PC-3 (cell line): ENCODE data around the gene NUP153. TPM values are rescaled to one million over a fixed set of nuclear protein-coding genes. Genes with fewer than 3 reads are reported as not detected.
"Not testable (repeated sequence)": the region's sequence is repeated elsewhere in the genome, so short reads cannot be mapped to it uniquely, and the experiment has no call there.

Experiments
- ATAC-seq: fragments of 200-7000 bp; cut with Tn5 transposase; 2 replicates; pipeline ENCODE4 v1.9.1; 2020; ENCODE audit warnings: mild to moderate bottlenecking, moderate library complexity
- BruUV-seq: library from RNA; stranded (reverse); fragments of 400-500 nt; replicated peaks from 2 replicates; lab custom pipeline; 2021; lab: Mats Ljungman, UMichigan
- CTCF ChIA-PET: fragments of 300-600 bp; sonication (Branson Sonifier 250); formaldehyde crosslinking; loops from one replicate; lab custom pipeline; 2022; ENCODE audit warnings: antibody characterized with exemption; lab: Charles Lee
- POLR2A ChIA-PET: fragments of 300-600 bp; sonication (Branson Sonifier 250); formaldehyde crosslinking; loops from one replicate; lab custom pipeline; 2022; ENCODE audit warnings: antibody characterized with exemption; ENCODE audit not compliant: unreplicated experiment; lab: Charles Lee
- DNase-seq: peaks from one replicate; pipeline ENCODE4 v3.0.0-alpha.2; 2015
- H2AFZ ChIP-seq: fragments of 300-600 bp; sonication (generic); 2 replicates; pipeline ENCODE4 v1.6.0; 2016; ENCODE audit warnings: antibody characterized with exemption, low read length
- H3F3A ChIP-seq: fragments of 300-600 bp; sonication (generic); one replicate; pipeline ENCODE4 v1.6.0; 2017; ENCODE audit warnings: antibody characterized with exemption, low read length, control low read depth, mild to moderate bottlenecking; ENCODE audit not compliant: unreplicated experiment
- H3K27ac ChIP-seq: fragments of 300-600 bp; sonication (generic); 2 replicates; pipeline ENCODE4 v1.5.1; 2016; ENCODE audit warnings: mild to moderate bottlenecking, low read length
- H3K27me3 ChIP-seq: fragments of 300-600 bp; sonication (generic); 2 replicates; pipeline ENCODE4 v1.6.1; 2016; ENCODE audit warnings: low read length, mixed read lengths
- H3K36me3 ChIP-seq: fragments of 300-600 bp; sonication (generic); 2 replicates; pipeline ENCODE4 v1.6.1; 2016; ENCODE audit warnings: low read depth, mixed run types, low read length, mixed read lengths
- H3K4me1 ChIP-seq: fragments of 300-600 bp; sonication (generic); 2 replicates; pipeline ENCODE4 v1.5.1; 2016; ENCODE audit warnings: low read length; ENCODE audit not compliant: insufficient read depth
- H3K4me2 ChIP-seq: fragments of 300-600 bp; sonication (generic); 2 replicates; pipeline ENCODE4 v1.6.0; 2016; ENCODE audit warnings: low read length
- H3K4me3 ChIP-seq: fragments of 300-600 bp; sonication (generic); 2 replicates; pipeline ENCODE4 v1.5.1; 2016; ENCODE audit warnings: mild to moderate bottlenecking, low read length, mixed read lengths
- H3K79me2 ChIP-seq: fragments of 300-600 bp; sonication (generic); 2 replicates; pipeline ENCODE4 v1.6.1; 2017; ENCODE audit warnings: low read length, mixed read lengths
- H3K9ac ChIP-seq: fragments of 300-600 bp; sonication (generic); 2 replicates; pipeline ENCODE4 v1.6.0; 2016; ENCODE audit warnings: mild to moderate bottlenecking, low read length
- H3K9me2 ChIP-seq: fragments of 300-600 bp; sonication (generic); replicated peaks from 2 replicates; pipeline ENCODE4 v1.6.1; 2016; ENCODE audit warnings: mixed run types, low read length, mixed read lengths
- H3K9me3 ChIP-seq: fragments of 300-600 bp; sonication (generic); 2 replicates; pipeline ENCODE4 v1.6.1; 2016; ENCODE audit warnings: low read length, mixed read lengths
- H4K20me1 ChIP-seq: fragments of 300-600 bp; sonication (generic); 2 replicates; pipeline ENCODE4 v1.6.1; 2016; ENCODE audit warnings: low read length, mixed read lengths
- CTCF ChIP-seq: fragments of 300-600 bp; sonication (generic); conservative IDR thresholded peaks from 2 replicates; pipeline ENCODE4 v1.5.1; 2017; ENCODE audit warnings: antibody characterized with exemption, low read depth, mild to moderate bottlenecking, low read length
- EZH2 ChIP-seq: fragments of 300-600 bp; sonication (generic); IDR thresholded peaks from one replicate; pipeline ENCODE4 v1.6.1; 2017; ENCODE audit warnings: antibody characterized with exemption, mild to moderate bottlenecking, low read length; ENCODE audit not compliant: unreplicated experiment
- EZH2phosphoT487 ChIP-seq: fragments of 300-600 bp; sonication (generic); IDR thresholded peaks from 2 replicates; pipeline ENCODE4 v1.6.1; 2018; ENCODE audit warnings: mild to moderate bottlenecking, antibody characterized with exemption, low read length, borderline replicate concordance
- intact Hi-C: fragments of 100-400 bp; cut with micrococcal nuclease; formaldehyde crosslinking; loops from 2 replicates; pipeline ENCODE4 v1.9.0; 2023
- total RNA-seq: library from RNA; depleted of rRNA; stranded (reverse); fragments of >200 nt; gene quantifications from 2 replicates; pipeline ENCODE4 v1.2.3, GENCODE V29; 2014

The NUP153 gene
- total RNA-seq, 1 experiment from 2014 or later = 48.3 TPM

GRCh38 chr6:17712576-17712975, 5.9 kb upstream of the NUP153 start:
- Histone ChIP-seq H3K27ac (no peak overlapping the region), H3K4me3 (no peak overlapping the region), H3K36me3 (no peaks in the 10 kb centered on the region), H3K79me2 (no peaks in the 10 kb centered on the region), H3K9me2 (no peaks in the 10 kb centered on the region), H4K20me1 (no peaks in the 10 kb centered on the region), H3K4me1 (peaks cover 18% of the 10 kb centered on the region), H3K9ac (no peak overlapping the region), H3K27me3 (no peaks in the 10 kb centered on the region), H3F3A (no peaks in the 10 kb centered on the region), H3K9me3 (no peaks in the 10 kb centered on the region), H3K4me2 (no peak overlapping the region), H2AFZ (no peak overlapping the region)
- intact Hi-C loops = no loop called here
- CTCF ChIA-PET = no interaction called here
- TF ChIP-seq EZH2phosphoT487 (no peak), EZH2 (no peak), CTCF (no peak)
- DNase-seq = no peak
- no peak for ATAC-seq
- no TSS peak for BruUV-seq
- POLR2A ChIA-PET = no interaction called here

- no peaks in the 10 kb centered on the region for H3K27me3 ChIP-seq
- CTCF ChIA-PET = no interaction called here
- H3K4me1 ChIP-seq = peaks cover 19% of the 10 kb centered on the region
- peaks cover 14% of the 10 kb centered on the region for H3K79me2 ChIP-seq
- H4K20me1 ChIP-seq = no peaks in the 10 kb centered on the region
- intact Hi-C loops = no loop called here
- no peak overlapping the region for H2AFZ ChIP-seq
- H3K9me2 ChIP-seq = no peaks in the 10 kb centered on the region
- H3K36me3 ChIP-seq = no peaks in the 10 kb centered on the region
- TF ChIP-seq EZH2 (no peak), EZH2phosphoT487 (no peak), CTCF (no peak)
- no peak overlapping the region for H3K4me3 ChIP-seq
- H3K27ac ChIP-seq = no peak overlapping the region
- BruUV-seq = no TSS peak
- H3K9ac ChIP-seq = no peak overlapping the region
- H3K4me2 ChIP-seq = no peak overlapping the region
- H3K9me3 ChIP-seq = no peaks in the 10 kb centered on the region
- POLR2A ChIA-PET = no interaction called here
- ATAC-seq (no peak), DNase-seq (no peak)
- no peaks in the 10 kb centered on the region for H3F3A ChIP-seq
Measured at GRCh38 chr6:17710331-17710730, 3.6 kb upstream of the NUP153 start.

GRCh38 chr6:17709476-17709875, 2.8 kb upstream of the NUP153 start:
- Histone ChIP-seq H3K9me2 (no peaks in the 10 kb centered on the region), H3K79me2 (peaks cover 22% of the 10 kb centered on the region), H3K4me1 (peaks cover 10% of the 10 kb centered on the region), H3K36me3 (no peaks in the 10 kb centered on the region), H3K9me3 (no peaks in the 10 kb centered on the region), H3K27me3 (no peaks in the 10 kb centered on the region), H4K20me1 (peaks cover 6% of the 10 kb centered on the region), H3F3A (no peaks in the 10 kb centered on the region), H2AFZ (no peak overlapping the region), H3K27ac (no peak overlapping the region), H3K9ac (no peak overlapping the region), H3K4me2 (no peak overlapping the region), H3K4me3 (no peak overlapping the region)
- ChIA-PET POLR2A (no interaction called here), CTCF (no interaction called here)
- DNase-seq = no peak
- no TSS peak for BruUV-seq
- intact Hi-C loops = loop anchor here (5.0 to 10.0 kb wide), 2 partner anchors 95 to 448 kb away; partner anchors contain the start of genes KDM1B and TPMT
- no peak for ATAC-seq
- TF ChIP-seq CTCF = no peak
- no peak for TF ChIP-seq EZH2
- TF ChIP-seq EZH2phosphoT487 = no peak

- POLR2A ChIA-PET, H3K9me3 ChIP-seq, H3K27ac ChIP-seq, H3K9ac ChIP-seq, H2AFZ ChIP-seq, DNase-seq, H3K4me2 ChIP-seq, CTCF ChIA-PET, H3K27me3 ChIP-seq, H3K36me3 ChIP-seq, H3K4me3 ChIP-seq, H3F3A ChIP-seq, BruUV-seq, H3K9me2 ChIP-seq, ATAC-seq: not testable (repeated sequence)
- Histone ChIP-seq H4K20me1 (peaks cover 17% of the 10 kb centered on the region), H3K4me1 (peaks cover 14% of the 10 kb centered on the region; the same call in 1 of the 2 replicates), H3K79me2 (peaks cover 37% of the 10 kb centered on the region)
- intact Hi-C loops = loop anchor here (5.0 to 10.0 kb wide), 2 partner anchors 97 to 449 kb away; partner anchors contain the start of genes KDM1B and TPMT
Measured at GRCh38 chr6:17708035-17708434, 1.3 kb upstream of the NUP153 start.
